DMS79 (cell line): ENCODE measurements around the gene FAXDC2.
"Not testable (repeated sequence)": the region's sequence is repeated elsewhere in the genome, so short reads cannot be mapped to it uniquely, and the experiment has no call there.

Experiments
- DNase-seq: peaks from one replicate; lab custom pipeline; 2025; lab: John Stamatoyannopoulos, UW

The FAXDC2 gene

GRCh38 chr5:154830596-154830995 is 19.8 kb downstream of the FAXDC2 start:
- no peak for DNase-seq

- no peak for DNase-seq
Observed at GRCh38 chr5:154830219-154830595, 20.2 kb downstream of the FAXDC2 start.

- DNase-seq, result peak; percentile 48
Observed at GRCh38 chr5:154829589-154830218, 20.7 kb downstream of the FAXDC2 start.

- peak; percentile 48 for DNase-seq
Observed at GRCh38 chr5:154829181-154829588, 21.2 kb downstream of the FAXDC2 start.

GRCh38 chr5:154824070-154824469 is 26.3 kb downstream of the FAXDC2 start:
- DNase-seq, result no peak

- no peak for DNase-seq
Observed at GRCh38 chr5:154823605-154824004, 26.8 kb downstream of the FAXDC2 start.

GRCh38 chr5:154822896-154823295 is 27.5 kb downstream of the FAXDC2 start:
- DNase-seq, result not testable (repeated sequence)

GRCh38 chr5:154820383-154820782 is 30.0 kb downstream of the FAXDC2 start:
- no peak for DNase-seq

GRCh38 chr5:154819546-154819945 is 30.9 kb downstream of the FAXDC2 start:
- no peak for DNase-seq

GRCh38 chr5:154818471-154819116 is 31.8 kb downstream of the FAXDC2 start:
- no peak for DNase-seq

GRCh38 chr5:154817815-154818214 is 32.6 kb downstream of the FAXDC2 start:
- DNase-seq, result no peak

- DNase-seq, result no peak
Observed at GRCh38 chr5:154816891-154817492, 33.4 kb downstream of the FAXDC2 start.

GRCh38 chr5:154815684-154816247 is 34.6 kb downstream of the FAXDC2 start:
- DNase-seq, result no peak

GRCh38 chr5:154815025-154815424 is 35.4 kb downstream of the FAXDC2 start:
- no peak for DNase-seq

- no peak for DNase-seq
Observed at GRCh38 chr5:154813736-154814135, 36.7 kb downstream of the FAXDC2 start.

GRCh38 chr5:154813158-154813557 is 37.2 kb downstream of the FAXDC2 start:
- DNase-seq, result no peak

- DNase-seq, result no peak
Observed at GRCh38 chr5:154811653-154812465, 38.5 kb downstream of the FAXDC2 start.

- DNase-seq, result no peak
Observed at GRCh38 chr5:154811239-154811638, 39.2 kb downstream of the FAXDC2 start.

GRCh38 chr5:154806176-154806575 is 44.2 kb downstream of the FAXDC2 start:
- no peak for DNase-seq

- DNase-seq, result no peak
Observed at GRCh38 chr5:154802050-154802449, 48.4 kb downstream of the FAXDC2 start.

GRCh38 chr5:154801083-154801482 is 49.3 kb downstream of the FAXDC2 start:
- DNase-seq, result no peak

GRCh38 chr5:154800582-154800981 is 49.8 kb downstream of the FAXDC2 start:
- no peak for DNase-seq
